Activated naive CD8-positive, alpha-beta T cell (primary cell): ENCODE results near the gene LTF.
"Not testable (repeated sequence)": the region's sequence is repeated elsewhere in the genome, so short reads cannot be mapped to it uniquely, and the experiment has no call there.

ENCODE experiments used
- H3K27ac Mint-ChIP-seq: one replicate; pipeline ENCODE4 v1.8.0; 2021; ENCODE audit warnings: mixed read lengths
- H3K27me3 Mint-ChIP-seq: one replicate; pipeline ENCODE4 v1.8.0; 2021; ENCODE audit warnings: mixed read lengths
- H3K36me3 Mint-ChIP-seq: one replicate; pipeline ENCODE4 v1.8.0; 2021; ENCODE audit warnings: mixed read lengths
- H3K4me1 Mint-ChIP-seq: one replicate; pipeline ENCODE4 v1.8.0; 2021; ENCODE audit warnings: low read depth, mixed read lengths
- H3K4me3 Mint-ChIP-seq: one replicate; pipeline ENCODE4 v1.8.0; 2021; ENCODE audit warnings: mild to moderate bottlenecking, mixed read lengths
- H3K9me3 Mint-ChIP-seq: one replicate; pipeline ENCODE4 v1.8.0; 2021; ENCODE audit warnings: low read depth, mixed read lengths

The LTF gene

DNA sequence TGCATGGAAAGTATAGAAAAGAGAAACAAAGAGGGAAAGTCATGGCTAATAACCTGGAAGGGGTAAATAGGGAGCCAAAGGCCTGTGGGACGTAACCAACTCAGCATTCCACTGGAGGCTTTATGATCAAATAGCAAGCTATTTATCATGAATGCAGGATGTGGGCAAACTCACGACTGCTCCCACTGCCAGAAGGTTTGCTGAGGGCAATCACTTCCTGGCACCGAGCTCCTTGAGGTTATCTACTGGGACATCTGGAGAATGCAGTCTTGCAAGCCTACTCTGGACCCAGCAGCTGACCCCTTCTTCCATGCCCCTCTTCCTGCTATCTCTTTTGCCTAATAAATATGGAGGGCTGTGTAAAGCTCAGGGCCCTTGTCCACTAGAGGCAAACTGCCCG, 38.2 kb downstream of the LTF start:
- not testable (repeated sequence) for H3K9me3 Mint-ChIP-seq, H3K4me1 Mint-ChIP-seq, H3K36me3 Mint-ChIP-seq, H3K27me3 Mint-ChIP-seq, H3K4me3 Mint-ChIP-seq, H3K27ac Mint-ChIP-seq

DNA sequence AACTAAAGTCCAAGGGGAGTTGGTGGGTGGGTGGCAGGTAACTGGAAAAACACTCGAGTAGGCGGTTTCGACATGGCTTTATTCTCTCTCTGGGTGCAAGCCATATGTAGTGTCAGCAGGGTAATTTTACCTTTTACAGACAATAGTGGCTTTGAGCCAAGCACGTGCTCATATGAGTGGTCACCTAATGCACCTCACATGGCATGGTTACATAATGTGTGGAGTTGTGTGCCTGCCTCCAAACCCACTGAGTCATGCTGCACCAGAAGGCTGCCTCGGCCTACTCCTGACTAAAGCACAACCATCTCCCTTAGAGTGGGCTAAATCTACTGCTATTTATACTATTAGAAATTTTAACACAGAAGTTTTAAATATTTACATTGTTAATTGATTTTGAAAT, 41.1 kb downstream of the LTF start:
- Mint-ChIP-seq H3K36me3 (no peaks in the 10 kb centered on the region), H3K4me3 (no peak overlapping the region), H3K27ac (no peak overlapping the region), H3K9me3 (no peaks in the 10 kb centered on the region), H3K27me3 (no peaks in the 10 kb centered on the region), H3K4me1 (peaks cover 3% of the 10 kb centered on the region)

DNA sequence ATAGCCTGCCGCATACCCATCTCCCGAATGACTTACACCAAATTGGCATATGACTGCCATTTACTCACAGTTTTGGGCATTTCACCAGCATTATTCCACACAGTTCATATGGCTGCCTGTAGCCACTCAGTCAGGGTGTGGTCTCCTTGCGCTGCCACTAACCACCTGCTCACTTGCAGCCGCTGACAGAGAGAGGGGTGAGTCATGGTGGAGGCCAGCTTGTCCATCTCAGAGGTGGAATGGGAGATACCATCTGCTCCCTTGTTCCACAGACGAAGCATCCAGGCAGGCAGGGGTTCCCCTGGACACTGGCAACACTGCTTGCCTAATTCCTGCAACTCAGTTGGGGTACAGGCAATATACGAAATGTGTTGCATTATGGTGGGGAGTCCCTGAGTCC, 42.1 kb downstream of the LTF start:
- Mint-ChIP-seq H3K4me3 (no peak overlapping the region), H3K36me3 (no peaks in the 10 kb centered on the region), H3K27ac (no peak overlapping the region), H3K9me3 (no peaks in the 10 kb centered on the region), H3K4me1 (peaks cover 3% of the 10 kb centered on the region), H3K27me3 (no peaks in the 10 kb centered on the region)

- Mint-ChIP-seq H3K36me3 (no peaks in the 10 kb centered on the region), H3K4me1 (peaks cover 6% of the 10 kb centered on the region), H3K27ac (no peak overlapping the region), H3K27me3 (no peaks in the 10 kb centered on the region), H3K4me3 (no peak overlapping the region), H3K9me3 (no peaks in the 10 kb centered on the region)
These were observed 43.8 kb downstream of the LTF start for GRCh38 chr3:46420931-46421330.

- no peaks in the 10 kb centered on the region for H3K27me3 Mint-ChIP-seq
- peaks cover 10% of the 10 kb centered on the region for H3K4me1 Mint-ChIP-seq
- no peak overlapping the region for H3K27ac Mint-ChIP-seq
- H3K4me3 Mint-ChIP-seq, result no peak overlapping the region
- H3K36me3 Mint-ChIP-seq, result no peaks in the 10 kb centered on the region
- H3K9me3 Mint-ChIP-seq, result no peaks in the 10 kb centered on the region
These were observed 44.9 kb downstream of the LTF start for GRCh38 chr3:46419816-46420215.

- no peaks in the 10 kb centered on the region for H3K27me3 Mint-ChIP-seq
These were observed 46.7 kb downstream of the LTF start for GRCh38 chr3:46417841-46418611.

DNA sequence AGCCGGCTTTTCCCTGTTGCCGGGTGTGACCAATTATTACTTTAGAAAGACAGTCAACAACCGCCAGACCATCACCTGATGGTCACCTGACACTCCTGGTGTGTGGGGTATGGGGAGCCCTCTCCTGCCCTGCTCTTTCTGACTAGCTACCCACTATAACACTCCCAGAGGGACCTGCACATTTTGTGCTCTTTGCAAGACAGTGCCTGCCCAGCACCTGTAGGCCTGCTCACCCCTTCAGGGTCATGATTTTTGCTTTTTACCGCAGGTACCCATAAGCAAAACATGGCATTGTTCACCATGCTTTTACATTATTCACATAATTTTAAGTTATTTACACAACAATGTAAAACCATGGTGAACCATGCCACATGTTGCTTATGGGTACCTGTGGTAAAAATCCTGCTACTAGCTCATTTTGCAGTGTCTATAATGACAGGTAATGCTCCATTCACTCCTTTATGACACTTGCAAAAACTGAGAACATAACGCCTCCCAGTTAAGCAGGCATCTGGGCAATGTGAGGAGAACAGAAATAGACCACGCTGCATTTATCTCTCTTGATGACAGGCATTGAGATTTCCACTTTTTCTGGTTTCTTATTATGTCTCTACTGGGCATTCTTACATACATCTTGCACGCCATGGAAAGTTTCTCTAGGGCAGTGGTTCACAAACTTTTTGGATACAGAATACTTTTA, 47.7 kb downstream of the LTF start:
- Mint-ChIP-seq H3K4me3 (no peak overlapping the region), H3K27me3 (no peaks in the 10 kb centered on the region), H3K36me3 (no peaks in the 10 kb centered on the region), H3K9me3 (no peaks in the 10 kb centered on the region), H3K27ac (no peak overlapping the region), H3K4me1 (peaks cover 10% of the 10 kb centered on the region)

More at GRCh38 chr3:46417841-46418611, 46.7 kb downstream of the LTF start:
- Mint-ChIP-seq H3K27ac (no peak overlapping the region), H3K36me3 (no peaks in the 10 kb centered on the region), H3K9me3 (no peaks in the 10 kb centered on the region), H3K4me1 (peaks cover 10% of the 10 kb centered on the region), H3K4me3 (no peak overlapping the region)

DNA sequence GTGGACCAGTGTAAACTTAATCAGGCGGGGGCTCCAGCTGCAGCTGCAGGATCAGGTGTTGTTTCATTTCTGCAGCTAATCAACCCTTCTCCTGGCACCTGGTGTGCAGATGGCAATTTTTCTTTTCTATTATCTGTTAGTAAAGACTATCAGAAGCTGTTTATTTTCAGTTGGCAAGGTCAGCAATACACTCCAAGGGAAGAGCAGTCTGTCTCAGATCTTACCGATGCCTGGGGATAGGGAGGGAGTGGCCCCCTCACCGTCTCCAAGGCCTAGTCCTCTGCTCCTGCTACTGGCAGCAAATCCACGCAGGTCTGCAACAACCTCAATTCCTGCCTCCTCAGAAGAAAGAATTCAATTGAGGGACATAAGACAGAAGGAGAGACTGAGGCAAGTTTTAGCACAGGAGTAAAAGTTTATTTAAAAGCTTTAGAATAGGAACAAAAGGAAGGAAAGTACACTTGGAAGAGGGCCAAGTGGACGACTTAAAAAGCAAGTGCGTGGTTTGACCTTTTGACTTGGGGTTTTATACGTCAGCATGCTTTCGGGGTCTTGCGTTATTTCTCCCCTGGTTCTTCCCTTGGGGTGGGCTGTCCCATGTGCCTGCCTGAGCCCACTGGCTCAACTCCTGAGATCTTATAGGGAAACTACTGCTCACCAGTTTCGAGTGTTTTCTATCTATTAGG, 48.4 kb downstream of the LTF start:
- Mint-ChIP-seq H3K4me3 (no peak overlapping the region), H3K36me3 (no peaks in the 10 kb centered on the region), H3K27me3 (no peaks in the 10 kb centered on the region), H3K27ac (no peak overlapping the region), H3K4me1 (peaks cover 10% of the 10 kb centered on the region), H3K9me3 (no peaks in the 10 kb centered on the region)

DNA sequence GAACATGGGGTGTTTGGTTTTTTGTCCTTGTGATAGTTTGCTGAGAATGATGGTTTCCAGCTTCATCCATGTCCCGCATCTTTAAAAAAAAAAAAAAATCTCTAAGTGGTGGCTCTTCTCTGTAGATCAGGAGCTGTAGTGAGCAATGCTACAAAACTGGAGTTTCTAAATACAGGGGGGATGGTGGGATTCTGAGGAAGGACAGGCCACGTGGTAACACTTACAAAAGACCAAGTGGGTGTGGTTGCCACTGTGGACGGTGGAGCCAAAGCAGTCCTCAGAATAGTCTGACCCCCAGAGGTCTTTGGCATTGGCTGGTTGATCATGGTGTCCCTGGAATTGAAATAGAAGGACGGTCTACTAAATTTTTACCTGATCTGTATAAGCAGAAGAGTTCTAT, 50.0 kb downstream of the LTF start:
- no peaks in the 10 kb centered on the region for H3K27me3 Mint-ChIP-seq
- H3K27ac Mint-ChIP-seq, result no peak overlapping the region
- peaks cover 15% of the 10 kb centered on the region for H3K4me1 Mint-ChIP-seq
- no peak overlapping the region for H3K4me3 Mint-ChIP-seq
- no peaks in the 10 kb centered on the region for H3K36me3 Mint-ChIP-seq
- no peaks in the 10 kb centered on the region for H3K9me3 Mint-ChIP-seq

DNA sequence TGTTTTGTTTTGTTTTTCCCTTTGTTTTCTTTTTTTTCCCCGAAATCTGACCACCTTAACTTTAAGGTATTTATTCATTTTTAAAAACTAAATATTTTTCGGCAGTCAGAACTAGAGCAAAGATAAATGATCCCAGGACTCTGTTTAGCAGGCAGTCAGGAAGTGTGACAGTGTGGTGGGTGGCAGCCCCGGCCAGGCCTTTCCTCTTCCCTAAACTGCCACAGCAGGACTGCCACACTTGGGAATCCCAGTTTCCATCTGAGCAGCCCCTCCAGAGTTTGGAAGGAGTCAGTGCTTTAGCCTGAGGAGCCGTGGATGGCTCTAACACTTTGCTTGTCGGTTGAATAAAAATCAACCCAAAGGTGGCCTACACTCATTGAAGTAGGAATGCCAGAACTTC, 50.8 kb downstream of the LTF start:
- Mint-ChIP-seq H3K4me3 (no peak overlapping the region), H3K9me3 (no peaks in the 10 kb centered on the region), H3K27me3 (no peaks in the 10 kb centered on the region), H3K4me1 (peaks cover 22% of the 10 kb centered on the region), H3K27ac (no peak overlapping the region), H3K36me3 (no peaks in the 10 kb centered on the region)

DNA sequence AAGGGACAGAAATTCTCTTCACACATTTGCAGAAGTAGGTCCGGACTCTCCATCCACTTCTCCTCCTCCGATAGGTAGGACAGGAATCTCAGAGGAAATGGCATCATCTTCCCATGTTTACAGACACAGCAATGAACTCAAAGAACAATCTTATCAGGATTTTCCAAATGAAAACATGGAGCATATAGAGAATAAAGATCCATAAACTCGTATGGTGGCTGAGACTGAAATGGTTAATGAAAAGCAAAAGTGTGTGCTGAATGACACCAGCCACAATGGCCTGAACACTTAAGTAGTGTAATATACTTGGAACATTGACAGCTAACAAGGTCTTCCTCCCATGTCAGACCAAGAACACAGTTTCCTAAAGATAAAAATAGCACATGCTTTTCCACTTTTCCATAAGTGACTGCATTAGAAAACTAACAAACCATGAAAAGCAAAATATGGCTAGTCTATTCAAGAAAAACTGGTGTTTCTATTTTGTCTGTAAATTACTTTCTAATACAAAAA, 51.9 kb downstream of the LTF start:
- no peak overlapping the region for H3K27ac Mint-ChIP-seq
- no peak overlapping the region for H3K4me3 Mint-ChIP-seq
- peaks cover 31% of the 10 kb centered on the region for H3K4me1 Mint-ChIP-seq
- H3K27me3 Mint-ChIP-seq, result no peaks in the 10 kb centered on the region
- H3K9me3 Mint-ChIP-seq, result no peaks in the 10 kb centered on the region
- H3K36me3 Mint-ChIP-seq, result no peaks in the 10 kb centered on the region

GRCh38 chr3:46411271-46411670, 53.4 kb downstream of the LTF start:
- Mint-ChIP-seq H3K36me3 (no peaks in the 10 kb centered on the region), H3K9me3 (no peaks in the 10 kb centered on the region), H3K27me3 (no peaks in the 10 kb centered on the region), H3K4me3 (no peak overlapping the region), H3K27ac (no peak overlapping the region), H3K4me1 (peaks cover 40% of the 10 kb centered on the region)

DNA sequence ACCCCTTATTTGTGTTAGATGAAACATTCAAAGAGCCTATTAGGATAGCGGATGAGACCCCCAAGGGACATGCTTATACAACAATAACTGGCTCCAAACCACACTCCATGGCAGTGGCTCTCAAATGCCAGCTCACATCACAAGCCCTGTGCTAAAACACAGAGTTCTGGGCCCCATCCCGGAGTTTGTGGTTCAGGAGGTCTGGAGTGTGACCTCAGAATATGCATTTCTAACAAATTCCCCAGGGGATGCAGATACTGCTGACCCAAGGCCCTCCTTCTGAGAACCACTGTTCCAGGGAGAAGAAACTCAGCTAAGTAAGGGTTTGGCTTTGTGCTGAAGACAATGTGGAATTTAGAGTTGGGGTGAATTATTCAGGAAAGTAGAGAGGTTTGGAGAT, 54.0 kb downstream of the LTF start:
- Mint-ChIP-seq H3K4me3 (no peak overlapping the region), H3K36me3 (no peaks in the 10 kb centered on the region), H3K27me3 (no peaks in the 10 kb centered on the region), H3K9me3 (no peaks in the 10 kb centered on the region), H3K4me1 (peaks cover 34% of the 10 kb centered on the region), H3K27ac (no peak overlapping the region)

- no peaks in the 10 kb centered on the region for H3K27me3 Mint-ChIP-seq
- peaks cover 34% of the 10 kb centered on the region for H3K4me1 Mint-ChIP-seq
- no peaks in the 10 kb centered on the region for H3K36me3 Mint-ChIP-seq
- no peak overlapping the region for H3K4me3 Mint-ChIP-seq
- H3K27ac Mint-ChIP-seq, result no peak overlapping the region
- H3K9me3 Mint-ChIP-seq, result no peaks in the 10 kb centered on the region
These were observed 54.8 kb downstream of the LTF start for GRCh38 chr3:46409739-46410489.

DNA sequence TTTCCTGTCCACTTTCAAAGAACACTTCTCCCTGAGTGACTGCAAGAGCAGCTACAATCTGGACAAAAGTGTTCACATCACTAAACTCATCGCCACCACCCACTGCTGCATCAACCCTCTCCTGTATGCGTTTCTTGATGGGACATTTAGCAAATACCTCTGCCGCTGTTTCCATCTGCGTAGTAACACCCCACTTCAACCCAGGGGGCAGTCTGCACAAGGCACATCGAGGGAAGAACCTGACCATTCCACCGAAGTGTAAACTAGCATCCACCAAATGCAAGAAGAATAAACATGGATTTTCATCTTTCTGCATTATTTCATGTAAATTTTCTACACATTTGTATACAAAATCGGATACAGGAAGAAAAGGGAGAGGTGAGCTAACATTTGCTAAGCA, 55.9 kb downstream of the LTF start:
- H3K27me3 Mint-ChIP-seq, result no peaks in the 10 kb centered on the region
- H3K9me3 Mint-ChIP-seq, result no peaks in the 10 kb centered on the region
- H3K27ac Mint-ChIP-seq, result no peak overlapping the region
- peak overlapping the region; percentile 4 for H3K4me3 Mint-ChIP-seq
- H3K36me3 Mint-ChIP-seq, result no peaks in the 10 kb centered on the region
- peaks cover 34% of the 10 kb centered on the region for H3K4me1 Mint-ChIP-seq
